NCI-H1436 (cell line): ENCODE data around the gene WFDC10B.
"Not testable (repeated sequence)": the region's sequence is repeated elsewhere in the genome, so short reads cannot be mapped to it uniquely, and the experiment has no call there.

Source experiments
- DNase-seq: peaks from one replicate; lab custom pipeline; 2025; lab: John Stamatoyannopoulos, UW

The WFDC10B gene

GRCh38 chr20:45704969-45705637, at the start of gene WFDC10B:
TSS of gene WFDC10B (minus strand) at chr20:45705019. CDS start at chr20:45685992, 19,027 bp downstream.
- DNase-seq = no peak

- no peak for DNase-seq
Observed at GRCh38 chr20:45752746-45753145, 47.9 kb upstream of the WFDC10B start.

- DNase-seq = no peak
Observed at GRCh38 chr20:45751721-45752120, 46.9 kb upstream of the WFDC10B start.

DNA sequence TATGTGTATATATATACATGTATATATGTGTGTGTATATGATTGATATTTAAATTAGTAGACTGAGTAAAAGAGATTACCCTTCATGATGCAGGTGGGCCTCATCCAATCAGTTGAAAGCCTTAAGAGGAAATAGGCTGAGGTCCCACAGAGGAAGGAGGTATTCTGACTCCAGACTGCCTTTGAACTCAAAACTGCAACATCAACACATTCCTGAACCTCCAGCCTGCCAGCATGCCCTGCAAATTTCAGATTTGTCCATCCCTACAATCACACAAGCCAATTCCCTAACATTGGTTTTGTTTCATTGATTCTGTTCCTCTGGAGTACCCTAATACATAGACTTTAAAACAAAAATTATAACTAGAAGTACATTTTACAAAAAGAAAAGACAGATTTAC, 40.2 kb upstream of the WFDC10B start:
- no peak for DNase-seq

GRCh38 chr20:45742596-45742995, 37.8 kb upstream of the WFDC10B start:
- no peak for DNase-seq

DNA sequence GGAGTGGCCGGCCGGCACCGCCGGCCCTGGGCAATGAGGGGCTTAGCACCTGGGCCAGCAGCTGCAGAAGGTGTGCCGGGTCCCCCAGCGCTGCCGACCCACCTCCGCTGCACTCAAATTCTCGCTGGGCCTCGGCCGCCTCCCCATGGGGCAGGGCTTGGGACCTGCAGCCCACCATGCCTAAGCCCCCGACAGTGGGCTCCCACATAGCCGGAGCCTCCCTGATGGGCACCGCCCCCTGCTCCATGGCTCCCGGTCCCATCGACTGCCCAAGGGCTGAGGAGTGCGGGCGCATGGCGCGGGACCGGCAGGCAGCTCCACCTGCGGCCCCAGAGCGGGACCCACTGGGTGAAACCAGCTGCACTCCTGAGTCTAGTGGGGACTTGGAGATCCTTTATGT, 31.2 kb upstream of the WFDC10B start:
- DNase-seq = no peak

GRCh38 chr20:45735552-45735951, 30.7 kb upstream of the WFDC10B start:
- DNase-seq = no peak

GRCh38 chr20:45732199-45732598, 27.4 kb upstream of the WFDC10B start:
- no peak for DNase-seq

- no peak for DNase-seq
Observed at GRCh38 chr20:45727044-45727443, 22.2 kb upstream of the WFDC10B start.

DNA sequence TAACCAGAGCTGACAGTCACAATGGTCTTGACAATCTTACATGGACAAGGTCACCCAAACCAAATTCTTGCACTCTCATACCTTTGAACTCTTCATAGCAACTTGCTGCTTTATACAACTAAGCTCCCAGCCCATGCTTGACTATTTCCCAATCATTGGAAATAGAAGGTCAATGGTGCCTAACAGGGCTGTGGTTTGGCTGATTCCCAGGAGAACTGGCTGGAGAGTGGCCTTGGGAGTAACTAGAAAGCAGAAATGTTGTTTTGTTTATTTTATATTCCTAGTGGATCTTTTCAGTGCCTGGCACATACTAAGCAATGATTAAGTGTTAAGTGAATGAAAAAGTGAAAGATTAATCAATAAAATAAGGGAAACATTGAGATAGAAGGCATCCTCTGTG, 20.3 kb upstream of the WFDC10B start:
- DNase-seq = no peak

- no peak for DNase-seq
Observed at GRCh38 chr20:45722047-45722446, 17.2 kb upstream of the WFDC10B start, which contains the start of gene SPINT4. TSS of gene SPINT4 (plus strand) at chr20:45722347. CDS start at chr20:45722368, 21 bp downstream.

- DNase-seq = not testable (repeated sequence)
Observed at GRCh38 chr20:45716141-45716688, 11.4 kb upstream of the WFDC10B start.

GRCh38 chr20:45701873-45702272, 2.9 kb downstream of the WFDC10B start, which contains the start of gene WFDC13:
TSS of gene WFDC13 (plus strand) at chr20:45702038. CDS start at chr20:45702124, 86 bp downstream.
- DNase-seq = no peak

- DNase-seq = no peak
Observed at GRCh38 chr20:45701104-45701503, 3.7 kb downstream of the WFDC10B start.

DNA sequence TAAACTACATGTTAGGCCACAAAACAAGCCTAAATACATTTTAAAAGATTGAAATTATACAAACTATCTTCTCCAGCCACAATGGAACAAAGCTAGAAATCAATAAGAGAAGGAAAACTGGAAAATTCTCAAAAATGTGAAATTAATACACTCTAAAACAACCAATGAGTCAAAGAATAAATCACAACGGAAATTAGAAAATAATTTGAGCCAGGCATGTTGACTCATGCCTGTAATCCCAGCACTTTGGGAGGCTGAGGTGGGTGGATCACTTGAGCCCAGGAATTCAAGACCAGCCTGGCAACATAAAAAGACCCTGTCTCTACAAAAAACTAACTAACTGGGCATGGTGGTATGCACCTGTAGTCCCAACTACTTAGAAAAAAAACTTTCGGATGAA, 9.3 kb downstream of the WFDC10B start:
- no peak for DNase-seq

DNA sequence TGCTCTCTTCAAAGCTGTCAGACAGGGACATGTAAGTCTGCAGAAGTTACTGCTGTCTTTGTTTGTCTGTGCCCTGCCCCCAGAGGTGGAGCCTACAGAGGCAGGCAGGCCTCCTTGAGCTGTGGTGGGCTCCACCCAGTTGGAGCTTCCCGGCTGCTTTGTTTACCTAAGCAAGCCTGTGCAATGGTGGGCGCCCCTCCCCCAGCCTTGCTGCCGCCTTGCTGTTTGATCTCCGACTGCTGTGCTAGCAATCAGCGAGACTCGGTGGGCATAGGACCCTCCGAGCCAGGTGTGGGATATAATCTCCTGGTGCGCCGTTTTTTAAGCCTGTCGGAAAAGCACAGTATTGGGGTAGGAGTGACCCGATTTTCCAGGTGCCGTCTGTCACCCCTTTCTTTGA, 11.5 kb downstream of the WFDC10B start:
- not testable (repeated sequence) for DNase-seq

GRCh38 chr20:45685896-45686295, 18.9 kb downstream of the WFDC10B start:
- no peak for DNase-seq

DNA sequence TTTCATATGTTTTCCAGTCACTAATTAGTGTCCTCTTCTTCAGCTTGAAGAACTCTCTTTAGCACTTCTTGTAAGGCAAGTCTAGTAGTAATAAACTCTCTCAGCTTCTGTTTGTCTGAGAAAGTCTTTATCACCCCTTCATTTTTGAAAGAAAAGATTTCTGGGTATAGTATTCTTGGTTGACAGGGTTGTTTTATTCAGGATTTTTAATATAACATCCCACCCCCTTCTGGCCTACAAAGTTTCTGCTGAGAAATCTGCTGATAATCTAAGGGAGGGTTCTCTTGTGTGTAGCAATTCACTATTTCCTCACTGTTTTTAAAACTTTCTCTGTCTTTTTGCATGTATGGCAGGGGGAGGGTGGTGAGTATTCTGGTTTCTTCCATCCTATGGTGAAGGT, 25.2 kb downstream of the WFDC10B start:
- DNase-seq = no peak

DNA sequence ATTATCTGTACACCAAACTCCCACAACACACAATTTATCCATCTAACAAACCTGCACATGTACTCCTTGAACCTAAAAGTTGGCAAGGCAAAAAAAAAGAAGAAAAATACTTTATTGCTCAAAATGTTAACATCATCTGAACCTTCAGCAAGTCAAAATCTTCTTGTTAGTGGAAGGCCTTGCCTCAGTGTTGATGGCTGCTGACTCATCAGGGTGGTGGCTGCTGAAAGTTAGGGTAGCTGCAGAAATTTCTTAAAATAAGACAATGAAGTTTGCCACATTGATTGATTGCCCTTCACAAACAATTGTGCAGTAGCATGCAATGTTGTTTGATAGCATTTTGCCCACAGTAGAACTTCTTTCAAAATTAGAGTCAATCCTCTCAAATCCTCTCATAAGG, 32.1 kb downstream of the WFDC10B start:
- DNase-seq = no peak

GRCh38 chr20:45670139-45670538, 34.7 kb downstream of the WFDC10B start, which contains the start of gene WFDC11:
TSS of gene WFDC11 (minus strand) at chr20:45670239. CDS start at chr20:45650600, 19,639 bp downstream.
- DNase-seq = no peak

DNA sequence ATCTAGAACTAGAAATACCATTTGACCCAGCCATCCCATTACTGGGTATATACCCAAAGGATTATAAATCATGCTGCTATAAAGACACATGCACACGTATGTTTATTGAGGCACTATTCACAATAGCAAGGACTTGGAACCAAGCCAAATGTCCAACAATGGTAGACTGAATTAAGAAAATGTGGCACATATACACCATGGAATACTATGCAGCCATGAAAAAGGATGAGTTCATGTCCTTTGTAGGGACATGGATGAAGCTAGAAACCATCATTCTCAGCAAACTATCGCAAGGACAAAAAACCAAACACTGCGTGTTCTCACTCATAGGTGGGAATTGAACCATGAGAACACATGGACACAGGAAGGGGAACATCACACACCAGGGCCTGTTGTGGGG, 47.8 kb downstream of the WFDC10B start:
- DNase-seq = not testable (repeated sequence)

DNA sequence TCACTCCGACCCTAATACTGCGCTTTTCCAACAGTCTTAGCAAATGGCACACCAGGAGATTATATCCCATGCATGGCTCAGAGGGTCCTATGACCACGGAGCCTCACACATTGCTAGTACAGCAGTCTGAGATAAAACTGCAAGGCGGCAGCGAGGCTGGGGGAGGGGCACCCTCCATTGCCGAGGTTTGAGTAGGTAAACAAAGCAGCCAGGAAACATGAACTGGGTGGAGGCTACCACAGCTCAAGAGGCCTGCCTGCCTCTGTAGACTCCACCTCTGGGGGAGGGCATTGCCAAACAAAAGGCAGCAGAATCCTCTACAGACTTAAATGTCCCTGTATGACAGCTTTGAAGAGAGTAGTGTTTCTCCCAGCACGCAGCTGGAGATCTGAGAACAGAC, 53.1 kb downstream of the WFDC10B start:
- not testable (repeated sequence) for DNase-seq

GRCh38 chr20:45649312-45649863, 55.4 kb downstream of the WFDC10B start:
- DNase-seq = no peak
